Thymus (tissue), 11 donors: ENCODE results near the gene ARID1B. TPM values are rescaled to one million over a fixed set of nuclear protein-coding genes. Genes with fewer than 3 reads are reported as not detected.

Experiments
- DNase-seq, 9 donors: peaks; one replicate each; pipeline ENCODE4 v3.0.0-alpha.2; 2013; ENCODE audit warnings: low spot score in 9 of 9, low read depth in 6 of 9, missing footprints in 1 of 9
- H3K27ac ChIP-seq, 2 donors: one replicate each; pipeline ENCODE4 v1.5.1; 2013; ENCODE audit warnings: control low read depth in 1 of 2, low read depth in 1 of 2, low read length in 1 of 2, mild to moderate bottlenecking in 1 of 2, moderate library complexity in 1 of 2
- H3K27me3 ChIP-seq, 2 donors: one replicate each; pipeline ENCODE4 v1.5.1; 2013; ENCODE audit warnings: low read length in 1 of 2; ENCODE audit not compliant: control insufficient read depth in 2 of 2, insufficient read depth in 1 of 2
- H3K36me3 ChIP-seq, 2 donors: one replicate each; pipeline ENCODE4 v1.5.1; 2013; ENCODE audit warnings: low read length in 1 of 2, mild to moderate bottlenecking in 1 of 2, moderate library complexity in 1 of 2; ENCODE audit not compliant: control insufficient read depth in 2 of 2, insufficient read depth in 2 of 2
- H3K4me1 ChIP-seq, 2 donors: one replicate each; pipeline ENCODE4 v1.5.1; 2013; ENCODE audit warnings: low read length in 2 of 2; ENCODE audit not compliant: control insufficient read depth in 2 of 2, insufficient read depth in 2 of 2
- H3K4me3 ChIP-seq, 2 donors: one replicate each; pipeline ENCODE4 v1.5.1; 2013; ENCODE audit warnings: low read length in 2 of 2, control low read depth in 1 of 2, mild to moderate bottlenecking in 1 of 2
- H3K9me3 ChIP-seq, 2 donors: one replicate each; pipeline ENCODE4 v1.5.1; 2013; ENCODE audit warnings: low read length in 1 of 2, mild to moderate bottlenecking in 1 of 2; ENCODE audit not compliant: control insufficient read depth in 2 of 2, insufficient read depth in 1 of 2
- WGBS: extraction: QIAGEN DNeasy Blood & Tissue Kit; methylation state at CpG from one replicate; pipeline ENCODE4 v1.1.7; 2013; 5-methylcytosine and 5-hydroxymethylcytosine counted together
- polyA plus RNA-seq: library from polyadenylated mRNA; stranded (reverse); fragments of 200-250 nt; gene quantifications from one replicate; pipeline ENCODE4 v1.2.3, GENCODE V29; 2013
- total RNA-seq: library from RNA; stranded (reverse); fragments of 120-200 nt; gene quantifications from one replicate; pipeline ENCODE4 v1.2.4, GENCODE V29; 2013
- donor health status: healthy.

The ARID1B gene
- total and polyA plus RNA-seq, 2 donors, result 24.0 to 26.5 TPM

DNA sequence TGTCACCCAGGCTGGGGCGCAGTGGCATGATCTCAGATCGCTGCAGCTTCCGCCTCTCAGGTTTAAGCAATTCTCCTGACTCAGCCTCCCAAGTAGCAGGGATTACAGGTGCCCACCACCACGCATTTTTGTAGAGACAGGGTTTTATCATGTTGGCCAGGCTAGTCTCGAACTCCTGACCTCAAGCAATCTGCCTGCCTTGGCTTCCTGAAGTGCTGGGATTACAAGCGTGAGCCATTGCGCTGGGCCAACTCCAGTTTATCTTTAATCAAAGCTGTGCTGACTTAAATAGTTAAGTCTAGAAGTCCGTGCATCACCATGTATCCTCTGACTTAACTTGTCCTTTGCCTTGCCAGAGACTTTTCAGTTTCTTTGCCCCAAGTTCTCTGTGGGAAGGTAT is 321.8 kb downstream of the ARID1B start:
- no peaks in the 10 kb centered on the region for H3K9me3 ChIP-seq
- H3K27me3 ChIP-seq, result no peaks in the 10 kb centered on the region
- no peak overlapping the region for H3K4me3 ChIP-seq
- H3K27ac ChIP-seq, result no peak overlapping the region
- H3K4me1 ChIP-seq, result no peaks in the 10 kb centered on the region
- peaks cover 3 to 23% of the 10 kb centered on the region in 2 donors for H3K36me3 ChIP-seq
- no peak for DNase-seq
- WGBS, result 92% methylated on average over 8 of the region's 8 CpGs

GRCh38 chr6:157099912-157100593 is 322.9 kb downstream of the ARID1B start:
- Histone ChIP-seq H3K27ac (peak overlapping the region; percentile 26 to 60), H3K4me1 (no peaks in the 10 kb centered on the region), H3K27me3 (no peaks in the 10 kb centered on the region), H3K9me3 (no peaks in the 10 kb centered on the region), H3K4me3 (no peak overlapping the region), H3K36me3 (peaks cover 3 to 21% of the 10 kb centered on the region in 2 donors)
- peak in 6 of 9 donors; percentile 3 to 53 (median 8) for DNase-seq
- 71% methylated on average over 7 of the region's 7 CpGs for WGBS

DNA sequence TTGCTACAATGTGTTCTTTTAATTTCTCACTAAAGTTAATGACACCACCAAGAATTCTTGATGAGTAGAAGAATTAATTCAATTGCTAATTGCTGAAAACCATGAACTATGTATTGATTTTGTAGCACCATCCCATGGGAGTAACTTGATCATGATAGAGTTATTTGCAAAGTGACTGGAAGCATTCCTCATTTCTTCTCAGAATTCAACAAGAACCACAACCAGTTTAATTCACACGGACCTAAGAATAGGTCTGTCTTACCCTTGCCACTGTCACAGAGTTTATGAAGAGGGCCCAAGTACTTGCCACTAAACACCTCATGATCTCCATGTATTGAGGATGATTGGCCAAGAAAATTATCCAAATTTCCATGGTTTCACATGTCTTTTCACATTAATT is 324.0 kb downstream of the ARID1B start:
- no peaks in the 10 kb centered on the region for H3K9me3 ChIP-seq
- no peaks in the 10 kb centered on the region for H3K27me3 ChIP-seq
- H3K27ac ChIP-seq, result no peak overlapping the region
- H3K4me1 ChIP-seq, result no peaks in the 10 kb centered on the region
- peaks cover 3 to 19% of the 10 kb centered on the region in 2 donors for H3K36me3 ChIP-seq
- WGBS, result 96% methylated on average over 1 of the region's 1 CpG
- no peak for DNase-seq
- H3K4me3 ChIP-seq, result no peak overlapping the region

DNA sequence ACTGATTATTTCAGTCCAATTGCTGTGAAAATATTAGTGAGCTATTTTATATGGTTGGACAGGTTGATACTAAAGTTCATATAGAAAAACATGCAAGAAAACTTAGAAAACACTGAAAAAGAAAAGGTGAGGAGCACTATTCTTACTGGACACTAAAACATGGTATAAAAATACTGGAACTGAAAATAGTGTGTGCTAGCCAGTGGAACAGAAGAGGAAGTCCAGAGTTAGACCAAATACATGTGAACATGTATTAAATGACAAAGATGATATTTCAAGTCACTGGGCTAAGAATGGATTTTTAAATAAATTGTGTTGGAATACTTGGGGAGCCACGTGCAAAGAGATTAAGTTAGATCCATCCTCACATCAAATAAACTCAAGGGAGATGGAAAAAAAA is 327.6 kb downstream of the ARID1B start:
- DNase-seq, result no peak
- no peaks in the 10 kb centered on the region for H3K9me3 ChIP-seq
- whole genome bisulfite sequencing, result 97% methylated on average over 1 of the region's 1 CpG
- peaks cover 0 to 5% of the 10 kb centered on the region in 2 donors for H3K36me3 ChIP-seq
- H3K4me1 ChIP-seq, result no peaks in the 10 kb centered on the region
- no peak overlapping the region for H3K4me3 ChIP-seq
- H3K27me3 ChIP-seq, result no peaks in the 10 kb centered on the region
- H3K27ac ChIP-seq, result no peak overlapping the region

DNA sequence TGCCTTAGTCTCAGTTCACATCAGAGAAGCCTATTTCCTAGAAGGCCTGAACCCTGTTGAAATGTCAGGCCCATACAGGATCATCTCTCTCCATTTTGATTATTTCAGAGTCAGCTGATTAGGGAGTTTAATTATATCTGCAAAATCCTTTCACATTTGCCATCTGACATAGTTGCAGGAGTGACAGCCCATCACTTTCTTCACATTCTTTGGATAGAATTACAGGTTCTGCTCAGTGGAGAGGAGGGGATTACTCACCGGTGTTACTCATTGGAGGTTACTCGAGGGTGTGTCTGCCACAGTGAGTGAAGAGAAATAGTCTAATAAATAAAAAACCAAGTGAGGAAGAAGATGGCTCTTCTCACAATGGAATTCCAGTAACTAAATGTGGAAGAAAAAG is 329.3 kb downstream of the ARID1B start:
- WGBS, result 98% methylated on average over 2 of the region's 2 CpGs
- Histone ChIP-seq H3K4me3 (no peak overlapping the region), H3K27me3 (no peaks in the 10 kb centered on the region), H3K36me3 (peaks cover 6 to 19% of the 10 kb centered on the region in 2 donors), H3K9me3 (no peaks in the 10 kb centered on the region), H3K4me1 (no peaks in the 10 kb centered on the region), H3K27ac (no peak overlapping the region)
- no peak for DNase-seq

DNA sequence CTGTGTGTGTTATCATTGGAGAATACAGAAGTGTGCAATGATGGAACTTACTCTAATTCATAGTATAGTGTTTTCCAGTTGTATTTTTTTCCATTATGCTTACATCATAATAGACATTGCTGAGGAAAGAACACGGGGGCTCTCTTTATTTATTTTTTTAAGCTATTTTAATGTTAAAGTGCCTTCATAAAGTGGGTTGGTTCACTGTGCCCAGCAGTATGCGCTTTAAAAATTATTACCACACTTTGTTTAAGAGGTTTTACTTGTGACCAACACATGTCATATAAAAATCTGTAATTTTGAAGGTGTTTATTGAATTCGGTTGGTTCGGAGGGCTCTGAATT is 330.4 kb downstream of the ARID1B start:
- DNase-seq, result no peak
- WGBS, result 98% methylated on average over 4 of the region's 4 CpGs
- no peak overlapping the region for H3K4me3 ChIP-seq
- H3K4me1 ChIP-seq, result no peaks in the 10 kb centered on the region
- peaks cover 6 to 23% of the 10 kb centered on the region in 2 donors for H3K36me3 ChIP-seq
- H3K27ac ChIP-seq, result no peak overlapping the region
- no peaks in the 10 kb centered on the region for H3K9me3 ChIP-seq
- H3K27me3 ChIP-seq, result no peaks in the 10 kb centered on the region

DNA sequence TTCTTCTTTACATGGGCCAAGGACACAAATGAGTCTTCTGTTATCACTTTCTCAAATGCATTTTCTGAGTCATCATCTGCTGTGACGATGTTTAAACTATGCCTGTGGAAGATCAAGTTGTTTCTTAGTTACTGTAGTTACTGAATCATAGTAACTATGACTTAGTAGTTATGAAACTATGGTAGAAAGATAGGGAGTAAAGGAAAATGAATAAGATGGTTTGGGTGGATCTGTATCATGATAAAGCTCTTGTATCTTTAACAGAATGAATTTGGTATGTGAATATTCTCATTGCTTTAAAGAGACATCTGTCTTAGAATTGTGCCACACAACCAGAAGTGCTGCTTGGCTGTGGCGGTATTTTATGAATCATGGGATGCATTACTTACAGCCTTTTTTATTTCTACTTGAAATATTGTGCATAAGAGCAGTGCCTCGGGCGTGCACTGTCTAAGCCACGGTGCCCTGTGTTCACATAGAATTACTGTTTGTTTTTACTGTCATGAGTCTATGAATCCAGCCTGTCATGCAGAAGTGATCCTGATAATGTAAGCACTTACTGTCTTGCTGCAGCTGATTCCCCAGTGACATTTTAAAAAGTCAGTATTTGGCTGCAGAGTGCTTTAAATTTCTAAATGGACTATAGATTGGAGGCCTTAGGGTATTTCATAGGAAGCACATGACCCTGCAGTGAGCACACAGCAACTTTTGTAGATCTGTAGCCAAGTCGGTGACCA is 330.9 kb downstream of the ARID1B start:
- H3K9me3 ChIP-seq, result no peaks in the 10 kb centered on the region
- peaks cover 6 to 21% of the 10 kb centered on the region in 2 donors for H3K36me3 ChIP-seq
- DNase-seq, result no peak
- WGBS, result 94% methylated on average over 6 of the region's 6 CpGs
- H3K4me3 ChIP-seq, result no peak overlapping the region
- H3K27me3 ChIP-seq, result no peaks in the 10 kb centered on the region
- no peaks in the 10 kb centered on the region for H3K4me1 ChIP-seq
- no peak overlapping the region for H3K27ac ChIP-seq

GRCh38 chr6:157108923-157109322 is 331.7 kb downstream of the ARID1B start:
- Histone ChIP-seq H3K9me3 (no peaks in the 10 kb centered on the region), H3K4me1 (no peaks in the 10 kb centered on the region), H3K36me3 (peaks cover 9 to 29% of the 10 kb centered on the region in 2 donors), H3K27ac (no peak overlapping the region), H3K4me3 (no peak overlapping the region), H3K27me3 (no peaks in the 10 kb centered on the region)
- no peak for DNase-seq
- WGBS, result 97% methylated on average over 7 of the region's 7 CpGs

DNA sequence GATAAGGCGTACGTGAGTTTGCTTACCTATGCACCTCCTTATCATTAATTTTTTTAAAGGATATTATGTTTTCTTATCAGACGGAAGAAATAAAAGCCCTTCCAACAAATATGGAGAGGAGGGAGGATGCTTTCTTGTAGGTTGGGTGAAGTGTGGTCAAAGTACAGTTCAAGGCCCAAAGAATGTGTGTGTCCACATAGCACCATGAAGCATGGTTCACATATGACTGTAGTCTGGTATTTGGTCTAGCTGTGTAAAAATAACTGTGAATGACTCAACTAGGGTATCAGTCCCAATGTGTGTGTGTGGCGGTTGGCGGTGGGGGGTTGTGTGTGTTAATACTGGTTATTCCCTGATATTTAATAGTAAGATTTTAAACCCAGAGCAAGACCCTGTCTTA is 333.4 kb downstream of the ARID1B start:
- DNase-seq, result no peak
- H3K4me1 ChIP-seq, result no peaks in the 10 kb centered on the region
- no peaks in the 10 kb centered on the region for H3K27me3 ChIP-seq
- no peak overlapping the region for H3K4me3 ChIP-seq
- H3K27ac ChIP-seq, result no peak overlapping the region
- 98% methylated on average over 5 of the region's 5 CpGs for WGBS
- peaks cover 9 to 30% of the 10 kb centered on the region in 2 donors for H3K36me3 ChIP-seq
- H3K9me3 ChIP-seq, result no peaks in the 10 kb centered on the region
